ENCODE measurements around the gene VAC14. TPM values are rescaled to one million over a fixed set of nuclear protein-coding genes. Genes with fewer than 3 reads are reported as not detected.

Gene VAC14
- total RNA-seq, 1 donor from 2014 or later = 38.1 TPM

- DNase-seq (ENCODE audit: extremely low spot score in 2 of 2) = no peak
- no peaks in the 10 kb centered on the region for H3K9me3 ChIP-seq
- peaks cover 0 to 6% of the 10 kb centered on the region in 2 donors for H3K36me3 ChIP-seq
- intact Hi-C loops (cut with DNase I) = loop anchor here (5.0 kb wide), 1 partner anchor 56 kb away; no protein-coding TSS in a partner anchor
- H3K4me1 ChIP-seq = peaks cover 68% of the 10 kb centered on the region
- no peak for TF ChIP-seq POLR2A (IDR thresholded peaks at IDR 0.05)
- peak; percentile 41 to 63 (median 47) for TF ChIP-seq CTCF (IDR thresholded peaks at IDR 0.05)
- H3K27me3 ChIP-seq = no peaks in the 10 kb centered on the region
- peak overlapping the region in 1 of 2 donors; percentile 16 for H3K4me3 ChIP-seq
- peak overlapping the region; percentile 83 for H3K27ac ChIP-seq
Observed at GRCh38 chr16:70738083-70738977, 62.6 kb downstream of the VAC14 start.

DNA sequence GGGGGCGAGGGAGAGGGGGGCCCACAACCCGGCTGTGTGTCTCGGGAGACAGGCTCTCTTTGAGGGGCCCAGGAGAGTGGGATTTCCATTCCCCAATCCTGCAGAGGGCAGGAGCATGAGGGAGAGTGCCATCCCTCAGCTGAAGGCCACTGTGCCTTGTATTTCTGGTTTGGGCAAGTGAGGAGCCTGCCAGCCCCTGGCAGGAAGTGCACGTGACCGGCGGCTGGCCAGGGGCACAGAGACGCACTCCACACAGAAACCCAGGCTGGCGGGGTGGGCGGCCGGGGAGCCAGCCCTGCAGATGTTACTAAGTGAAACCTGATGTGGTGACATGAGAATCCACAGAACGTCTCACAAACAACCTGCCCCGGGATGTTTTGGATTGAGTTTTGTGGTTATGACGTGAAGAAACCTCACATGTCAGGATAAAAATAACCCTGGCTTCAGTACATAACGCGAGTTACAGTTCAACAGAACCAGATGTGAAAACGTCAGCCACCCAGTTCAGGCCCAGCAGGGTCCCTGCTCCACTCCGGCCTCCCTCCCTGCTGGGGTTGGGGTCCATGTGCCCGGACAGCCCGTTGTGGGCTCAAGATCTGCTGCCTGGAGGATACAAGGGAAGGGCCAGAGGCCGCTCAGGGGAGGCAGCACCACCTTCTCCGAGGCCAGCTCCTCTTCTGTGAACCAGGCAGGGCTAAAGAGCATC, 63.4 kb downstream of the VAC14 start:
- Histone ChIP-seq H3K9me3 (no peaks in the 10 kb centered on the region), H3K36me3 (peaks cover 0 to under 1% of the 10 kb centered on the region in 2 donors), H3K4me1 (peaks cover 67% of the 10 kb centered on the region), H3K27ac (peak overlapping the region; percentile 83), H3K4me3 (peak overlapping the region in 1 of 2 donors; percentile 16), H3K27me3 (no peaks in the 10 kb centered on the region)
- TF ChIP-seq POLR2AphosphoS5 (IDR thresholded peaks at IDR 0.05; ENCODE audit: insufficient read depth in 1 of 2, low read depth in 1 of 2) = peak; percentile 75 to 79
- TF ChIP-seq CTCF (IDR thresholded peaks at IDR 0.05) = no peak
- TF ChIP-seq POLR2A (IDR thresholded peaks at IDR 0.05) = no peak
- intact Hi-C loops (cut with DNase I) = loop anchor here (5.0 kb wide), 1 partner anchor 55 kb away; no protein-coding TSS in a partner anchor
- DNase-seq (ENCODE audit: extremely low spot score in 2 of 2) = no peak

DNA sequence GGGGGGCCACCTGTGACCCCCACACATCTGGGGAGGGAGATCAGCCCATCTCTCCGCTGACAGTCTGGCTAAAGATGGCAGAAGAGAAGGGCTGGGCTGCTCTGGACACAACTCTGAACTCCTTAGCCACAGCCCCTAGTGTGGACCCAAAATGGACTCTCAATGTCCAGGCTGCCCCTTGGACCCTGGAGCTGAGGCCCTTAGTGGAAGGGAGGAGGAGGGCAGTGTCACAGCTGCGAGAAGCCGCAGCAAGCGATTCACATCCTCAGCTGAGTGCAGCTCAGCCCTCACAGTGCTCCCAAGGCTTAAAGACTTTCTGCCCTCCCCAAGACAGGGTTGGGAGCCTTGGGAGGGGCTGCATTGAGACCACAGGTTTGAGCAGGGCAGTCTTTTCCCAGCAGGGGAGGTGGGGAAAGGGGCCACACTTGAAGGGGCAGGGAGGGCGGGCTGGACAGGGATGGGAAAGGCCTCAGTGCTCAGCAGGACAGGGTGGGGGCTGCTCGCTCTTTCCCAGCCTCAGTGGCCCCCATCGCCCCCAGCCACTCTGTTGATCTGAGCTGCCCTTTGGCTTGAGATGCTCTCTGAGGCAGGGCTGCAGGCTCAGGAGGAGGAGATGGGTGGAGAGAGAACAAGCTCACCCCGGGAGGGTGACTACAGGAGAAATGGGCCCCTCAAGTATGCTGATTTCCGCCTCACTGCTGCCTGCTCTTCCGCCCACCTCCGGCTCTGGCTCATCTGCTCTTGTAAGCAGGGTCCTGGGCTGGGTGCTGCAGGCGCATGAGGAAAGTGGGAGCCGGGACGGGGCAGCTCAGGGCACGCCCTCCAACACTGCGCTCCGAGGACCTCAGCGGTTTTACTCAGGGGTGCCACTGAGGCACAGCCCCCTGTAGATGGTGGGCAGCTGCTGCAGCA, 64.2 kb downstream of the VAC14 start:
- TF ChIP-seq POLR2A (IDR thresholded peaks at IDR 0.05) (no peak), CTCF (IDR thresholded peaks at IDR 0.05) (no peak), POLR2AphosphoS5 (IDR thresholded peaks at IDR 0.05; ENCODE audit: insufficient read depth in 1 of 2, low read depth in 1 of 2) (no peak)
- intact Hi-C loops (cut with DNase I) = loop anchor here (5.0 kb wide), 1 partner anchor 54 kb away; no protein-coding TSS in a partner anchor
- Histone ChIP-seq H3K27me3 (no peaks in the 10 kb centered on the region), H3K27ac (peak overlapping the region; percentile 83), H3K9me3 (no peaks in the 10 kb centered on the region), H3K36me3 (no peaks in the 10 kb centered on the region), H3K4me3 (no peak overlapping the region), H3K4me1 (peaks cover 59% of the 10 kb centered on the region)
- DNase-seq (ENCODE audit: extremely low spot score in 2 of 2) = no peak

DNA sequence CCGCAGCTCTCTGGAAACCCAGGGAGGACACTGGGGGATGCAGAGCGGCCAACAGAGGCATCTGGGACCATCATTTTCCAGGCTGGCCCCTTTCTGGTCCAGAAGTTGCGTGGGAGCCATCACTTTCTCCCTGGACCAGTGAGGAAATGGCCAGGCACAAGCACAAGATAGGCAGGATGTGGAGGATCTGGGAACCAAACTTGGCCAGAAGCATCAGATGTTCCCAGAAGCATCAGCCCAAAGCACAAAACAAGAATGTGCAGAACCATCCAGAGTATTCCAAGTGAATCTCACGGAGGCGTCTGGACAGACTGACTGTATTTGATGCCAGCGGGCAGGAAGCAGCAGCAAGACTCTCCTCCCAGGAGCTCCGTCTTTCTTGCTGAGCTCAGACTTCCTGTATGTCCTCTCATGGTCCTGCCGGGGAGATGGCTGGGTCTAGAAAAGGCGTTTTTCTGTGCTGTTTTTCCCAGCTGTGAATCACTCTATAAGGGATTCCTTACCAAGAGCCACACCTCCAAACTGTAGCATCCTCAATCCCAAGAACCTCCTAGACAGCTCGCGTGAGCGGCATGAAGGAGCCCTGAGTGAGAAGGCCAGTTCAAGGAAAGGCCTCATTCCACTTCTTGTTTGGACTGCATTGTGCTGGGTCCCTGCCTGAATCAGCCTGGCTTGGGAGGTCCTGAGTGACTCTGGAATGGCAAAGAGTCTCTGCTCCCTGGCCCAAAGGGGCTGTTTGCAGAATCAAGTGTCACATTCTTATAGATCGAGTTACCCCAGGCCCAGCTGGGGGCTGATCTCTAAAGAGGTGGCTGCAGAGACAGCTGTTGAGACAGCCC, 65.6 kb downstream of the VAC14 start:
- Histone ChIP-seq H3K4me3 (no peak overlapping the region), H3K27me3 (no peaks in the 10 kb centered on the region), H3K4me1 (peaks cover 45% of the 10 kb centered on the region), H3K27ac (peak overlapping the region; percentile 83), H3K9me3 (no peaks in the 10 kb centered on the region), H3K36me3 (peaks cover 0 to 7% of the 10 kb centered on the region in 2 donors)
- no peak for TF ChIP-seq CTCF (IDR thresholded peaks at IDR 0.05)
- peak in 1 of 2 donors; percentile 16 for TF ChIP-seq POLR2AphosphoS5 (IDR thresholded peaks at IDR 0.05; ENCODE audit: insufficient read depth in 1 of 2, low read depth in 1 of 2)
- TF ChIP-seq POLR2A (IDR thresholded peaks at IDR 0.05) = no peak
- intact Hi-C loops (cut with DNase I) = loop anchor here (5.0 kb wide), 1 partner anchor 53 kb away; no protein-coding TSS in a partner anchor
- DNase-seq (ENCODE audit: extremely low spot score in 2 of 2) = no peak

Data from vagina (tissue), 2 donors.